ENCODE results near the gene BTF3. TPM values are rescaled to one million over a fixed set of nuclear protein-coding genes. Genes with fewer than 3 reads are reported as not detected.

Gene BTF3
- total RNA-seq (2021; ENCODE audit: unreplicated experiment): 647 TPM
- 644 TPM for polyA plus RNA-seq (2012; ENCODE audit: insufficient read length)
- percentile 99 among the genes with signal in this experiment for Bru-seq, nascent RNA
- percentile 98 among the genes with signal in this experiment for BruChase-seq, experiment 1, labeled RNA remaining after a 2-hour chase
- percentile 99 among the genes with signal in this experiment for BruChase-seq, experiment 2, labeled RNA remaining after a 6-hour chase
- long read RNA-seq, transcript BTF3-201 (6 exons, 897 nt): major isoform, 385 of 472 reads
- long read RNA-seq, transcript BTF3-202 (6 exons, 1,237 nt): minor isoform, 38 of 472 reads
- long read RNA-seq, partial matches to known transcripts: 39 of 472 reads
- long read RNA-seq, other reads (novel, unspliced or antisense): 10 of 472 reads

DNA sequence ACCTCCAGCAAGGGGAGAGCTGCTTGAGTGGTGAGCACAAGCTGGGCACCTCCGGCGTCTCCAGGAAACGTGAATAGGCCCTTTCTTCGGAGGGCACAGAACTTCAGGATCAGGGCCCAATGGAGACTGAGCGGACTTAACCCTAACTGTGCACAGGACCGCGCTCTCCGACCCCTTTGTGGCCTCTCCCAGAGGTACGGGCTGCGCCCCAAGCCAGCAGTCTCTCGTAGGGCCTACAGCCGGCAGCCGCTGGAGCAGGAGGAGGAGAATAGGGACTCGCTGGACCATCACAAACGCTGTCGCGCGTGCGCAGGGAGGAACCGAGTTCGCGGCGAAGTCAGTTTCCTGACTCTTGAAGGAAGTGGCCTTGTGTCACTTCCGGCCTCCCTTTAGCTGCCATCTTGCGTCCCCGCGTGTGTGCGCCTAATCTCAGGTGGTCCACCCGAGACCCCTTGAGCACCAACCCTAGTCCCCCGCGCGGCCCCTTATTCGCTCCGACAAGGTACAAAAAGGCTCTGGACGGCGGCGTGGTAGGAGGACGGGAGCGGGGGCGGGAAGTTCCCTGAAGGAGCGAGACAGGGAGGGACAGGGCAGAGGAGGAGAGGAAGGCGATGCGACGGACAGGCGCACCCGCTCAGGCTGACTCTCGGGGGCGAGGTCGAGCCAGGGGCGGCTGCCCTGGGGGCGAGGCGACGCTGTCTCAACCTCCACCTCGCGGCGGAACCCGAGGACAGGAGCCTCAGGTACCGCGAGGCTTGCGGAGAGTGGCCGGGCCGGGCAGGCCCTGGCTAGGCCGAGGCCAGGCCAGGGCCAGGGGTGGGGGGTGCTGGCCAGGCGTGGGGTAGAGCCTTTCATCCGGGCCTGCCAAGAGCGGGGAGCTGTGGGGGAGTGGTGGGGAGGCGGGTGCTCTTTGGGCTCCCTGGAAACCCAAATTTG, at the start of gene BTF3:
Gene BTF3 (plus strand): TSS at position 386 of the 936 bp plus-strand sequence. CDS start 226 bp downstream, at position 612.
- intact Hi-C loops (cut with micrococcal nuclease; ENCODE audit: unreplicated experiment) (no loop called here), in situ Hi-C loops (cut with HindIII; ENCODE audit: low pct_unique_long_range_greater_than_20kb, low sequenced_read_pairs) (no loop called here)
- Histone ChIP-seq H3K27ac (ENCODE audit: low read length) (peak within 1 kb of the TSS; percentile 91), H3K4me3 (ENCODE audit: low read depth in 2 of 2, low read length in 2 of 2) (peak within 1 kb of the TSS; percentile 94), H3K36me3 (ENCODE audit: control insufficient read depth, insufficient read depth, low read length) (peaks cover 41% of the 10 kb centered on the region), H3K4me1 (ENCODE audit: control insufficient read depth, insufficient read depth, low read length) (peaks cover 33% of the 10 kb centered on the region), H3K9me3 (ENCODE audit: control insufficient read depth, insufficient read depth, low read depth, low read length) (no peaks in the 10 kb centered on the region), H3K27me3 (ENCODE audit: control insufficient read depth, insufficient read depth, low read length) (no peaks in the 10 kb centered on the region)
- DNase-seq (ENCODE audit: low read depth, low spot score) (peak; percentile 85), ATAC-seq (peak; percentile 97)
- BruUV-seq (replicated peaks): no TSS peak
- TF ChIP-seq SIN3A (IDR thresholded peaks at IDR 0.05; ENCODE audit: borderline replicate concordance, insufficient read depth, low read depth, low read length) (0 out of 2 replicates have a peak, but pooled peaks have one; percentile 42), REST (IDR thresholded peaks at IDR 0.05; ENCODE audit: insufficient read depth in 1 of 2, low read depth in 2 of 2, low read length in 1 of 2) (peak; percentile 41 to 73; a peak in 2 of 4 replicates), TCF7L2 (IDR thresholded peaks at IDR 0.05; ENCODE audit: low read depth, low read length) (no peak), POLR2AphosphoS5 (IDR thresholded peaks at IDR 0.05; ENCODE audit: low read depth, low read length) (peak; percentile 96)
- TF ChIP-seq, protein P1, sequence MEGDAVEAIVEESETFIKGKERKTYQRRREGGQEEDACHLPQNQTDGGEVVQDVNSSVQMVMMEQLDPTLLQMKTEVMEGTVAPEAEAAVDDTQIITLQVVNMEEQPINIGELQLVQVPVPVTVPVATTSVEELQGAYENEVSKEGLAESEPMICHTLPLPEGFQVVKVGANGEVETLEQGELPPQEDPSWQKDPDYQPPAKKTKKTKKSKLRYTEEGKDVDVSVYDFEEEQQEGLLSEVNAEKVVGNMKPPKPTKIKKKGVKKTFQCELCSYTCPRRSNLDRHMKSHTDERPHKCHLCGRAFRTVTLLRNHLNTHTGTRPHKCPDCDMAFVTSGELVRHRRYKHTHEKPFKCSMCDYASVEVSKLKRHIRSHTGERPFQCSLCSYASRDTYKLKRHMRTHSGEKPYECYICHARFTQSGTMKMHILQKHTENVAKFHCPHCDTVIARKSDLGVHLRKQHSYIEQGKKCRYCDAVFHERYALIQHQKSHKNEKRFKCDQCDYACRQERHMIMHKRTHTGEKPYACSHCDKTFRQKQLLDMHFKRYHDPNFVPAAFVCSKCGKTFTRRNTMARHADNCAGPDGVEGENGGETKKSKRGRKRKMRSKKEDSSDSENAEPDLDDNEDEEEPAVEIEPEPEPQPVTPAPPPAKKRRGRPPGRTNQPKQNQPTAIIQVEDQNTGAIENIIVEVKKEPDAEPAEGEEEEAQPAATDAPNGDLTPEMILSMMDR (IDR thresholded peaks at IDR 0.05): no peak
- POLR2A ChIA-PET: interaction anchor here (0.5 to 0.8 kb wide), 3 partner anchors 114 to 654 kb away, joined by 3 to 5 read pairs (median 3); no protein-coding TSS in a partner anchor
- CTCF ChIA-PET: interaction anchor here (1.4 kb wide), 1 partner anchor 47 kb away, joined by 3 read pairs; no protein-coding TSS in a partner anchor

DNA sequence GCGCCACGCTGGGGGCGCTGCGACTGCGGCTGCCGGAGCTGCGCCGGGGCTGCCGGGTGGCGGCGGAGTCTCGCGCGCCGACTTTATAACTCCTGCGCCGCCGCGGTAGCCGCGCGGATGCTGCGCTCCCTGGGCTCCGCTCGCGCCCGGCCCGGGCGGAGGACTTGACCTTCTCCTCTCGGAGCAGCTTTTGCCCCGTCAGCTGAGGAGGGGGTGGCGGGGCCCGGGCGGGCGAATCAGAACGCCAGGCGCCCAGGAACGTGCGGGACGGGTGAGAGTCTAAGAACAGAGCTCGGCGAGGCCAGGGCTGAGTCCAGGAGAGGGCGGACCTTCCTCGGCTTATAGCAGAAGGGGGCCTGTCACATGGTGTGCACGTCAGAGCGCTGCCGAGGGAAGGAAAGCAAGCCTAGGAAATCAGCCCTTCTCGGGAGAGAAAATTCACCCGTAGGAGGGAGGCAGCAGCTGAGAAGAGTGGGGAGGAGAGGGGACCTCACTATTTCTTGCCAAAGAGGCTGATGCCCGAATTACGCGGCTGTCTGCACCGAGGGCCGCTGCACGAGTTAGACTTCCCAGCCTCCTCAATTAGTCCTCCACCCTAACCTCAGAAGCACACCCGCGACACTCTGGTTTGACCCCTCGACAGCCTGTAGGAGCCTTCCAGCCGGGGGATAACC, 49.6 kb upstream of the BTF3 start, which contains the start of gene FOXD1:
Gene FOXD1 (minus strand): TSS at position 315 of the 674 bp plus-strand sequence. CDS start 415 bp downstream, outside the sequence.
- CTCF ChIA-PET: interaction anchor here (1.1 kb wide), 1 partner anchor 232 kb away, joined by 20 read pairs; no protein-coding TSS in a partner anchor
- H3K4me1 ChIP-seq (ENCODE audit: control insufficient read depth, insufficient read depth, low read length): peaks cover 30% of the 10 kb centered on the region
- peak within 1 kb of the TSS; percentile 86 for H3K27ac ChIP-seq (ENCODE audit: low read length)
- TF ChIP-seq REST (IDR thresholded peaks at IDR 0.05; ENCODE audit: insufficient read depth in 1 of 2, low read depth in 2 of 2, low read length in 1 of 2) (0 out of 4 replicates have a peak, but pooled peaks of 1 of the 2 experiments have one; percentile 7), SIN3A (IDR thresholded peaks at IDR 0.05; ENCODE audit: borderline replicate concordance, insufficient read depth, low read depth, low read length) (peak; percentile 61; the same call in 1 of the 2 replicates), TCF7L2 (IDR thresholded peaks at IDR 0.05; ENCODE audit: low read depth, low read length) (peak; percentile 76), POLR2AphosphoS5 (IDR thresholded peaks at IDR 0.05; ENCODE audit: low read depth, low read length) (peak; percentile 92)
- TF ChIP-seq, protein P1 (IDR thresholded peaks at IDR 0.05): 0 out of 2 replicates have a peak, but pooled peaks have one; percentile 20
- peak; percentile 91 for ATAC-seq
- POLR2A ChIA-PET: interaction anchor here (0.6 to 0.8 kb wide), 2 partner anchors 21 to 192 kb away, joined by 4 to 18 read pairs; no protein-coding TSS in a partner anchor
- peaks cover 8% of the 10 kb centered on the region; the same call in 1 of the 2 replicates for H3K36me3 ChIP-seq (ENCODE audit: control insufficient read depth, insufficient read depth, low read length)
- H3K9me3 ChIP-seq (ENCODE audit: control insufficient read depth, insufficient read depth, low read depth, low read length): no peaks in the 10 kb centered on the region
- H3K27me3 ChIP-seq (ENCODE audit: control insufficient read depth, insufficient read depth, low read length): no peaks in the 10 kb centered on the region
- BruUV-seq (replicated peaks): no TSS peak
- intact Hi-C loops (cut with micrococcal nuclease; ENCODE audit: unreplicated experiment): no loop called here
- in situ Hi-C loops (cut with HindIII; ENCODE audit: low pct_unique_long_range_greater_than_20kb, low sequenced_read_pairs): no loop called here
- DNase-seq (ENCODE audit: low read depth, low spot score): peak; percentile 86
- peak within 1 kb of the TSS; percentile 61 to 83 for H3K4me3 ChIP-seq (ENCODE audit: low read depth in 2 of 2, low read length in 2 of 2)

Data from Panc1 (cell line).